Natural killer cell treated with Interleukin-12 subunit alpha and Interleukin-12 subunit beta and Interleukin-15 and Interleukin-18, amount 100 ng/mL, for 72 hours (primary cell): Measurements from ENCODE around the gene PERCC1. TPM values are rescaled to one million over a fixed set of nuclear protein-coding genes. Genes with fewer than 3 reads are reported as not detected.

Source experiments
- ATAC-seq, 2 donors: fragments of 150-1000 bp; cut with Tn5 transposase in 1 of 2; sonication (Bioruptor Pico), chemical (Tn5 transposase) in 1 of 2; 2 replicates each; pipeline ENCODE4 v1.10.0; 2021
- DNase-seq: peaks from one replicate; pipeline ENCODE4 v3.0.0; 2022; ENCODE audit warnings: low spot score
- H3K27ac Mint-ChIP-seq, 2 donors: 1 replicate in 1 of 2; 2 replicates in 1 of 2; pipeline ENCODE4 v1.8.0; 2022; ENCODE audit warnings: mixed read lengths in 2 of 2, mild to moderate bottlenecking in 1 of 2, moderate library complexity in 1 of 2
- H3K27me3 Mint-ChIP-seq, 2 donors: 1 replicate in 1 of 2; 2 replicates in 1 of 2; pipeline ENCODE4 v1.8.0; 2022; ENCODE audit warnings: mixed read lengths in 2 of 2
- H3K36me3 Mint-ChIP-seq: one replicate; pipeline ENCODE4 v1.8.0; 2022; ENCODE audit warnings: mixed read lengths
- H3K4me1 Mint-ChIP-seq, 2 donors: 1 replicate in 1 of 2; 2 replicates in 1 of 2; pipeline ENCODE4 v1.8.0; 2022; ENCODE audit warnings: low read depth in 2 of 2, mixed read lengths in 2 of 2, mild to moderate bottlenecking in 1 of 2
- H3K4me3 Mint-ChIP-seq: one replicate; pipeline ENCODE4 v1.8.0; 2022; ENCODE audit warnings: mixed read lengths
- H3K9me3 Mint-ChIP-seq: 2 replicates; pipeline ENCODE4 v1.8.0; 2022; ENCODE audit warnings: mixed read lengths
- total RNA-seq, 2 donors: library from RNA; stranded (reverse); gene quantifications; one replicate each; pipeline ENCODE4 v1.2.3, GENCODE V29; 2022

PERCC1 gene
- total RNA-seq, 2 donors from 2014 or later = 0.98 to 1.2 TPM

GRCh38 chr16:1481906-1482835 lies 51.3 kb downstream of the PERCC1 start:
- Mint-ChIP-seq H3K36me3 (no peaks in the 10 kb centered on the region), H3K27ac (no peak overlapping the region), H3K27me3 (no peaks in the 10 kb centered on the region), H3K9me3 (no peaks in the 10 kb centered on the region), H3K4me3 (no peak overlapping the region), H3K4me1 (no peaks in the 10 kb centered on the region)
- DNase-seq (no peak), ATAC-seq (no peak)

Other genes starting within 250 kb of the PERCC1 start
- 1 to 10 TPM in 1 of 2 donors, not detected in 1; 1.3 TPM for gene TPSG1, start 205.8 kb upstream of the PERCC1 start, total RNA-seq
- 1 to 10 TPM in 1 of 2 donors, not detected in 1; 1.0 TPM for gene TPSB2, start 200.9 kb upstream of the PERCC1 start, total RNA-seq
- 1 to 10 TPM in 1 of 2 donors, not detected in 1; 6.6 TPM for gene TPSAB1, start 190.4 kb upstream of the PERCC1 start, total RNA-seq
- gene TPSD1, start 175.0 kb upstream of the PERCC1 start, total RNA-seq = not detected
- 100 to 1,000 TPM; 202 to 246 TPM for gene UBE2I, start 121.4 kb upstream of the PERCC1 start, total RNA-seq
- under 1 TPM; 0.17 to 0.31 TPM for gene BAIAP3, start 97.4 kb upstream of the PERCC1 start, total RNA-seq
- gene TSR3, start 79.2 kb upstream of the PERCC1 start, total RNA-seq = 100 to 1,000 TPM in 1 of 2 donors, 10 to 100 TPM in 1; 57.4 to 108 TPM
- gene GNPTG, start 79.1 kb upstream of the PERCC1 start, total RNA-seq = 10 to 100 TPM; 36.1 to 38.9 TPM
- gene UNKL, start 16.4 kb upstream of the PERCC1 start, total RNA-seq = 10 to 100 TPM; 25.4 to 72.1 TPM
- 10 to 100 TPM; 18.4 to 31.1 TPM for gene UQCC4, start 10.3 kb upstream of the PERCC1 start, total RNA-seq
- gene CCDC154, start 13.5 kb downstream of the PERCC1 start, total RNA-seq = 1 to 10 TPM in 1 of 2 donors, under 1 TPM in 1; 0.38 to 3.6 TPM
- 10 to 100 TPM; 52.2 to 73.5 TPM for gene CLCN7, start 44.0 kb downstream of the PERCC1 start, total RNA-seq
- under 1 TPM in 1 of 2 donors, not detected in 1; 0.39 TPM for gene PTX4, start 57.9 kb downstream of the PERCC1 start, total RNA-seq
- gene TELO2, start 62.3 kb downstream of the PERCC1 start, total RNA-seq = 100 to 1,000 TPM in 1 of 2 donors, 10 to 100 TPM in 1; 55.5 to 156 TPM
- gene TMEM204, start 102.6 kb downstream of the PERCC1 start, total RNA-seq = 10 to 100 TPM in 1 of 2 donors, 1 to 10 TPM in 1; 2.8 to 10.7 TPM
- 1 to 10 TPM; 5.1 to 7.0 TPM for gene IFT140, start 181.0 kb downstream of the PERCC1 start, total RNA-seq
- 10 to 100 TPM; 33.3 to 35.3 TPM for gene CRAMP1, start 181.3 kb downstream of the PERCC1 start, total RNA-seq
- gene JPT2, start 247.2 kb downstream of the PERCC1 start, total RNA-seq = 10 to 100 TPM; 56.1 to 61.1 TPM